Measurements from ENCODE around the gene HOXC4. TPM values are rescaled to one million over a fixed set of nuclear protein-coding genes. Genes with fewer than 3 reads are reported as not detected.

Gene HOXC4
- total RNA-seq, 2 donors from 2014 or later = 0.20 TPM; not detected in 1

DNA sequence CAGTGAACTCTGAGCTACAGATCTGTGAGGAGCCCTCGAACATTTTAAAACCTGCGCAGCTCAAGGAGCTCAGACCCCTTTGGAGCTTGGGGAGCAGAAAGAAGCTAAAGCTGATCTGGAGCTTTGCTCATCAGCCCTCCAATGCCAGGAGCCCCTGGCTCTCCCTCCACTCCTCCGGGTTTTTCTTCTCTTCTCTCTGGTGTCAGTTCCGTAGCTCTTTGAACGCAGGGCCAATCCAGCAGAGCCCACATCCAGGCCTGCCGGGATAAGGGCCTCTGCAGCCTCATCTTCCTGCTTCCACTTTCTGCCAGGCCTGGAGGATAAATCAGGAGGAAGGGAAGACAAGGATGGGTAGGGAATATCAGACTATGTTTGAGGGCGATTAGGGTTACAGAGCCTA lies 6.0 kb downstream of the HOXC4 start:
- H3K4me1 ChIP-seq = no peaks in the 10 kb centered on the region
- H3K9me3 ChIP-seq = no peaks in the 10 kb centered on the region
- H3K27me3 ChIP-seq = peaks cover 8 to 15% of the 10 kb centered on the region in 2 donors

DNA sequence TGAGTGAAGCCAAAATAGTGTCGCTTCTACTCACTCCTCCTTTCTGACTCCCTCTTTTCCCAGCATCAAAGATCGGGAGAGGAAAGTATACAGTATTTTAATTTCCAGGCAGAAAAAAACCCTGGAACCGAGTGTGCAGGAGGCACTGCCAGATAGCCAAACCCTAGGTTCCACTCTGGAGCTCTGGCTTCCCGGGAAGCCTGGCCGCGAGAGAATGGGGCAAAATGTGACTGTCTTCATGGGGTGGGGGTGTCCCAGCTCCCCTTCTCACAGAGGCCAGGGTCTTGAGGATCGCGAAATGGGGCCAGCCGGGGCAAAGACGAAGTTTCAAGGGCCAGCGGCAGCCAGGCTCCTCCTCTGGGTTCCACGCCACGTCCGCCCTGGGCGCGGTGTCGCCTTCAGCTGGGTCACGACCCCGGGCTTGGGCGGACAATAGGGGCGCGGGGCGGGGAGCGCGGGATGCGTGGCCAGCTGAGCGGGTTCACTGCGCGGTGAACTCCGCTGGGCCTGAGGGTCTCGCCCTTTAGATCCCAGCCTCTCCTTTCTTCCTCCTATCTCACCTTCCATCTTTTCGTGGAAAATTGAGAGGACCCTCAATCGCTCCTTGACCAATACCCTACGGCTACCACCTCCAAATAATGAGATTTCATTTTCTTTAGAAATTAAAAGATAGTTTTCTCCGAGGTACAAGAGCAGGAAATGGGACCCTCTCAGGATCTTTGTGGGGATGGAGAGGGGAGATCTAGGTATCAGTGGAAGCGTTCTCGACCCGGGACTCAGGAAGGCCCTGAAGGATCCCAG lies 6.7 kb downstream of the HOXC4 start:
- Histone ChIP-seq H3K9me3 (no peaks in the 10 kb centered on the region), H3K4me1 (no peaks in the 10 kb centered on the region), H3K27ac (no peak overlapping the region), H3K4me3 (no peak overlapping the region), H3K27me3 (peaks cover 8 to 15% of the 10 kb centered on the region in 2 donors), H3K36me3 (no peaks in the 10 kb centered on the region)
- TF ChIP-seq, protein P1, sequence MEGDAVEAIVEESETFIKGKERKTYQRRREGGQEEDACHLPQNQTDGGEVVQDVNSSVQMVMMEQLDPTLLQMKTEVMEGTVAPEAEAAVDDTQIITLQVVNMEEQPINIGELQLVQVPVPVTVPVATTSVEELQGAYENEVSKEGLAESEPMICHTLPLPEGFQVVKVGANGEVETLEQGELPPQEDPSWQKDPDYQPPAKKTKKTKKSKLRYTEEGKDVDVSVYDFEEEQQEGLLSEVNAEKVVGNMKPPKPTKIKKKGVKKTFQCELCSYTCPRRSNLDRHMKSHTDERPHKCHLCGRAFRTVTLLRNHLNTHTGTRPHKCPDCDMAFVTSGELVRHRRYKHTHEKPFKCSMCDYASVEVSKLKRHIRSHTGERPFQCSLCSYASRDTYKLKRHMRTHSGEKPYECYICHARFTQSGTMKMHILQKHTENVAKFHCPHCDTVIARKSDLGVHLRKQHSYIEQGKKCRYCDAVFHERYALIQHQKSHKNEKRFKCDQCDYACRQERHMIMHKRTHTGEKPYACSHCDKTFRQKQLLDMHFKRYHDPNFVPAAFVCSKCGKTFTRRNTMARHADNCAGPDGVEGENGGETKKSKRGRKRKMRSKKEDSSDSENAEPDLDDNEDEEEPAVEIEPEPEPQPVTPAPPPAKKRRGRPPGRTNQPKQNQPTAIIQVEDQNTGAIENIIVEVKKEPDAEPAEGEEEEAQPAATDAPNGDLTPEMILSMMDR (IDR thresholded peaks at IDR 0.05) = no peak
- no peak for DNase-seq (ENCODE audit: low spot score)

More for the DNA sequence above, 6.0 kb downstream of the HOXC4 start:
- Histone ChIP-seq H3K36me3 (no peaks in the 10 kb centered on the region), H3K27ac (no peak overlapping the region), H3K4me3 (no peak overlapping the region)
- TF ChIP-seq, protein P1 (IDR thresholded peaks at IDR 0.05) = no peak
- no peak for DNase-seq (ENCODE audit: low spot score)

DNA sequence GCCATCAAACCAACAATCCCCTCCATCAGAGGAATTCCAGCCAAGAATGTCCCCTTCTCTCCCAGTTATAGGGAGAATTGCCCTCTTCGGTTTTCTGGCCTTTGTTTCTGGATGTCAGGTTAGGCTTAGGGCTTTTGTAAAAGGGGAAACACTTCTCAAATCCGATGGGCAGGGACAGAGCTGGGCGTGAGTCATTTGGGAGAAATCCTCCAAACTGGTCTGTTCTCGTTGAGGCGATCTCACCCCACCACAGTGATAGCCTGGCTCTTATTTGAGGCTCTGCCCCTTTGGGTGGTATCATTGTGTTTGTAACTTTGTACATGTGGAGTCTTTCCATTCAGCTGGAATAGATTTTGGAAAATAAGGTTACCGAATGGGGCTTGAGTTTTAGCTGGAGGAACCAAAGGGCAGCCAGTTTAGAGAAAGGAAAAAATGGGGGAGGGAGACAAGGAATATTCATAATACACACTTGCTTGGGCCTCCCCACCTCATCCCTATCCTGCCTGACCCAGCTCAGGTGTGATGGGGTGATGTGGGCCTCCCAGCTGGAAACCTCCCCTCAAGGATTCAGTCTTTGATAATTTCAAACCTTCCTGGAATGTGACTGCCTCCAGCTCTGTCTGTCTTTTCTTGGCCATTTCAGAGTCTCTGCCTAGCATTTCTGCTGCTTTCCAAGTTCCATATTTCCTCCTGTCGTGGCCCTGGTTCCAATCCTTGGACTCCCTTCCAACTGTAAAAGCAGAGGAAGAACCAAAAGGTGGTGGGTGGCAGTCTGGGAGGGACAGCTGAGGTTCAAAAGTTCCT lies 7.5 kb downstream of the HOXC4 start:
- Histone ChIP-seq H3K36me3 (no peaks in the 10 kb centered on the region), H3K9me3 (no peaks in the 10 kb centered on the region), H3K4me3 (no peak overlapping the region), H3K27ac (no peak overlapping the region), H3K4me1 (no peaks in the 10 kb centered on the region), H3K27me3 (peaks cover 8 to 15% of the 10 kb centered on the region in 2 donors)
- no peak for DNase-seq (ENCODE audit: low spot score)
- TF ChIP-seq, protein P1 (IDR thresholded peaks at IDR 0.05) = no peak

DNA sequence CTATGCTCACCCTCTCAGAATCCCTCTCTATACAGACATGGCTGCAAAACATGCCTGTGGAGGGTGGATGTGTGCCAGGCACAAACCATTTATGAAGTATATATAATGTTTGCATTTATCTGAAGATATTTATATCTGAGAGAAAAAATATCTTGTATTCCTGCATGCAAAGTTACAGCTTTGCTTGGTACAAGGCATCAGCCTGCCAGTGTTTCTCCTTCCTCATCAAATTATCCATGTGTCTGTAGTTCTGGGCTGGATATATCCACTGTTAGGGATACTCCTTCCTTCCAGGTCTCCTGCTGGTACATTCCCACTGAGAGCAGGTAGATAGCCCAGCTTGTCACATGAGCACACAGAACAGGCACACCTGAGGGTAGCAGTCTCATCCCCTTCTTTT lies 12.0 kb downstream of the HOXC4 start:
- DNase-seq (ENCODE audit: low spot score) = no peak
- Histone ChIP-seq H3K4me3 (no peak overlapping the region), H3K36me3 (no peaks in the 10 kb centered on the region), H3K4me1 (no peaks in the 10 kb centered on the region), H3K27me3 (peaks cover 4 to 6% of the 10 kb centered on the region in 2 donors), H3K9me3 (no peaks in the 10 kb centered on the region), H3K27ac (no peak overlapping the region)
- TF ChIP-seq, protein P1 (IDR thresholded peaks at IDR 0.05) = no peak

DNA sequence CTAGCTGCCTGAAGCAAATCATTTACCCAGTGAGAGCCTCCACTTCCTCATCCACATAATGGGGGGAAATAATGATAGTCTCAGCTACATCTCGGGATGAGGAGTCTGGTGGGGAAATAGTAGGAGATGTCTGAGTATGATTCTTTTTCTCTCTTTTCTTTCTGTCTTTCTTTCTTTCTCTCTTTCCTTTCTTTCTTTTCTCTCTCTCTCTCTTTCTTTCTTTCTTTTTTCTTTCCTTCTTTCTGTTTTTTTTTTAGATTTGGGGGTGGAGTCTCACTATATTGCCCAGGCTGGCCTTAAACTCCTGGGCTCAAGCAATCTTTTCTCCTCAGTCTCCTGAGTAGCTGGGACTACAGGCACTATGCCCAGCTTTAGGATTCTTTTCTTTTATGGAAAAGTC lies 12.8 kb downstream of the HOXC4 start:
- H3K27me3 ChIP-seq = peaks cover 0 to 3% of the 10 kb centered on the region in 2 donors
- no peaks in the 10 kb centered on the region for H3K9me3 ChIP-seq
- no peaks in the 10 kb centered on the region for H3K4me1 ChIP-seq
- TF ChIP-seq, protein P1 (IDR thresholded peaks at IDR 0.05) = no peak
- H3K4me3 ChIP-seq = no peak overlapping the region
- H3K36me3 ChIP-seq = no peaks in the 10 kb centered on the region
- no peak for DNase-seq (ENCODE audit: low spot score)
- H3K27ac ChIP-seq = no peak overlapping the region

Data from right atrium auricular region (tissue), 2 donors.